G401 (cell line): Measurements from ENCODE around the gene RTL9. TPM values are rescaled to one million over a fixed set of nuclear protein-coding genes. Genes with fewer than 3 reads are reported as not detected.
"Not testable (repeated sequence)": the region's sequence is repeated elsewhere in the genome, so short reads cannot be mapped to it uniquely, and the experiment has no call there.

Source experiments
- DNase-seq: peaks from one replicate; pipeline ENCODE4 v3.0.0-alpha.2; 2015; ENCODE audit warnings: low spot score
- in situ Hi-C: cut with HindIII; loops from 2 replicates; pipeline ENCODE4 v1.10.0; 2016; ENCODE audit warnings: low sequenced_read_pairs, mixed read lengths
- total RNA-seq: library from RNA; depleted of rRNA; stranded (reverse); fragments of >200 nt; shearing (Covaris generic); gene quantifications from 2 replicates; pipeline ENCODE4 v1.2.3, GENCODE V29; 2014; rRNA removed

The RTL9 gene
- total RNA-seq, 1 experiment from 2014 or later = not detected

DNA sequence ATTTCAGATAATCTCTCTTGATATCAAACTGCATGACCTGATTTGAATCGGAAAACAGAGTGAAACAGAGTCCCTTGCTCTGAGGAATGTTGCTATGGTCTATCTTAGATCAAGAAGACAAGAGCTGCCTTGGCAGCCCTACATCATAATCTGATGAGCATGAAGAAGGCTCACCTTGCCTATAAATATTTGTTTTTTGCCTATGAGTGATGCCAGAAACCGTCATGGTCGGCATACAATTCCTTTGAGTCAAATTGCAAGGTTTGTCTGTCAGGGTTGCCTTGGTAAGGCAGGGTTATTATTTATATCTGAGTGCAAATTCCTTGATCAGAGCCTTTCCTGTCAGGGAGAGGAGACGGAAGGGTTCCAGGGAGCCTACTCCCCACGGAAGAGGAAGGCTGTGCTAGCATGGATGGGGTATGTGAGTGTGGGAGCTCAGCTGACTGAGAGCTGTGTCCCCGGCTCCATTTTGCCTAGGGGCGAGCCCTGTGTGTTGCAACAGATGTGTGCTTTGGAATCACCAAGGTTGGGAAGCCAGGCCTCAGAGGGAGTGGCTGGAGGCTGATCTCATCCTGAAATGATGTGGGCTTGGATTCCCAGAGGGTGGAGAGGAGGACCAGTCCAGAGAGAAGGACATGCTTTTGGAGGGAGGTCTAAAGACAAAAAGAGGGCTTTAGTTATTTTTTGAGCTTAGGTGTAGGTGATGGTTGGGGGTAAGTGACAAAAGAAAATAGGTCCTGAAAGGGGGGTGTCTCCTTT is 43.6 kb downstream of the RTL9 start:
- DNase-seq = no peak
- in situ Hi-C loops = no loop called here

GRCh38 chrX:110402850-110403221 is 44.2 kb downstream of the RTL9 start:
- no peak for DNase-seq
- in situ Hi-C loops = no loop called here

GRCh38 chrX:110403441-110404238 is 45.0 kb downstream of the RTL9 start:
- in situ Hi-C loops = no loop called here
- no peak for DNase-seq

GRCh38 chrX:110404376-110404775 is 45.7 kb downstream of the RTL9 start:
- in situ Hi-C loops = no loop called here
- no peak for DNase-seq

GRCh38 chrX:110406250-110406649 is 47.6 kb downstream of the RTL9 start:
- in situ Hi-C loops, DNase-seq: not testable (repeated sequence)

DNA sequence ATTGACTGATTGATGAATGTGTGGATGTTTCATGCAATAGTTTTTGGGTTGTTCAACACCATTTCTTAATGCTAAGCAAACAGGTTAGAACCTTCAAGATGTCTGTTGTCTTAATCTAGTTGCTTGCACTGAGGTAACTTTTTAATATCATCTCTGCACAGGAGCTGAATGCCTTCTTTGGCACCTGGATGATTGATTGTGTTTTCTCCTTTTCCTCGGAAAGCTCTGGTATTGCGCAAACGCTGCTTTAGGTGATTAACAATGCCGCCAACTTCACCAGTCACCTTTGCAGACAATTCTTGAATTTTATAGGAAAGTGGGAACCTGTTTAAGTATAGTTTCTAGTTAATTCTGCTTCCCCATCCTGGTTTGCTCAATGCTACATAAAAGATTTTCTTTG is 48.2 kb downstream of the RTL9 start:
- DNase-seq = no peak
- in situ Hi-C loops = no loop called here

DNA sequence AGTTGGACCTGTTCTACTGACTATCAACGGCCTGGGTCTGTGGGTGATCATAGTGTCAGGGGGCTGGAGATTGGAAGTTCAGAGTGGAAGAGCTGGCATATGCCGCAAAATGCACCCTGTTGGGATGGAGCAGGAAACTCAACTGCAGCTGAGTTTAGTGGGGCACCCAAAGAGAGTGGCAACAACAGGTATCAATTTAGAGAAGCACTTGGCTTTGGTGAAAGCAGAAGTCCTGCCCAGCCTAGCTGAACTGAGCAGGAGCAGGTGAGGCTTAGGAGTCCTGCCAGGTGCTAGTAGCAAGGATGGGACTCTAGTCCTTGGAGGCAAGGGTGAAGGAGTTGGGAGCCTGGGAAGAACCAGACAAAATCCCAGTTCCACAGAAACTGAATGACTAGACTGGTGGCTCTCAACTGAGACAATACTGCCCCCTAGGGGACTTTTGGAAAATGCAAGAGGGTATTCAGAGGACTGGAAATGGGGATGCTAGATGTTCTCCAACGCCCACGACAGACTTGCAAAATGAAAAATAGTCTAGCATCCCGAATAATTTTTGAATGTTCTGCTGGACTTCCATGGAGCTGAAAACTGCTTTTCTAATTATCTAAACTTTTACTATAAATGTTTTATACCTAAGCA is 49.4 kb downstream of the RTL9 start:
- DNase-seq = peak; percentile 57
- in situ Hi-C loops = no loop called here

Other genes with a start within 250 kb of the RTL9 start
- 4.4 and 7.5 TPM in 2 replicates for gene AMMECR1, start 40.8 kb upstream of the RTL9 start, total RNA-seq